GM19455 (cell line): ENCODE results near the gene NEK1.
"Not testable (repeated sequence)": the region's sequence is repeated elsewhere in the genome, so short reads cannot be mapped to it uniquely, and the experiment has no call there.

ENCODE experiments used
- ATAC-seq: cut with Tn5 transposase; IDR thresholded peaks from one replicate; pipeline ENCODE4 v1.9.1; 2021; ENCODE audit not compliant: unreplicated experiment

NEK1 gene

DNA sequence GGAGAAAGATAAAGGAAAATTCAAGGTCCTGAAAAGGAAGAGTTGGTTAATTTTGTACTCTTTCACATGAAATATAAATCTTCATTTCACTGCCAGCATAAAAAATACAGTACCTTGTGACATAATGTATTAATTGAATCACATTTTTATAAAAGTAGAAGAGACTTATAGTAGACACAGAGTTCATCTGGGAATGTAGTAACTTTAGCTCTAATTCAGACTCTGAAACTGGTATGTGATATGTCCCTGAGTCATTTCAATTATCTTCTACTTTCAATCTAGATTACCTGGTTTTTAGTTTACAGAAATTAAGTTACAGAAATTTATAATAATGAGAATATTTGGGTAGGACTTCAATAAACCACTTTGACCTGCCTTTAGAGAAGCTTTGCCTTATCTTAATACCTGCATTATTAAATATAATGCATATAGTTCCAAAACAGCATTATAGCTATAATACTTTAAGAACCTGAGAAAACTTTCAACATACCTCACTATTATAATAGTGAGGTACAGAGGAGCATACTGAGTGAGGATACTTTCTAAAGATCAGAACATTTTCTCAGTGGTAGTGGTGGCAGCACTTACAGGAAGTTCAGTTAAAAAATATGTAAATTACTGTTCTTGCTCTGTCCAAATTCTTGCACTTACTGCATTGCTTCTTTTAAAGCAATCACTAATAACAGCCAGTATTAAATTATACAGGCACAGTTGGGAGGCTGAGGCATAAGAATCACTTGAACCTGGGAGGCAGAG lies 11.2 kb downstream of the NEK1 start:
- ATAC-seq: peak; percentile 62

DNA sequence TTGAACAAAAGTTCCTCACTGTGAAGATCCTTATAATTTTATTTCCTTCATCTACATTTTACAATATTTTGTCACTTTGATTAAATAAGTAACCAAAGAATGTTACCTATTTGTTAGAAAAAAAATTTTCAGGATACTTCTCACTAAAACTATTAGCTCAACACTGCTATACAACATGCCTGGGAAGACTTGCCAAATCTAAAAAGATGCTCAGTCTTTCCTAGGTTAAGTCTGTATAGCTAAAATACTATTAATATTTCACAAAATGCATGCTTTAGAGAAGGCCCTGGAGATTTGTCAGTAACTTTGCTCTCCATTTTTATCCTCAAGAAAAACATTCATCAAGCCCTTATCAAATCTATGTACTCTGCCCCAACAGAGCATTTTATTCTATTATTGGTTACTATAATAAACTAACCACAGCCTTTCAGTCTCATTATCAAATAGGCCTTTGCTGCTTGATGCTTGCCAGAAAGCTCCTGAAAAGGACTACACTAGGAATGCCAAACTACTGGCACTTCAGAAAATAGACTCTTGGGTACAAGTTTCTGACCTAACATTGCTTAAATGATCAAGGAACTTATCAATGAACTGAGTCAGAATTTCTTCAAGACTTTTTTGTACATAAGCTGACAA lies 17.7 kb downstream of the NEK1 start:
- no peak for ATAC-seq

DNA sequence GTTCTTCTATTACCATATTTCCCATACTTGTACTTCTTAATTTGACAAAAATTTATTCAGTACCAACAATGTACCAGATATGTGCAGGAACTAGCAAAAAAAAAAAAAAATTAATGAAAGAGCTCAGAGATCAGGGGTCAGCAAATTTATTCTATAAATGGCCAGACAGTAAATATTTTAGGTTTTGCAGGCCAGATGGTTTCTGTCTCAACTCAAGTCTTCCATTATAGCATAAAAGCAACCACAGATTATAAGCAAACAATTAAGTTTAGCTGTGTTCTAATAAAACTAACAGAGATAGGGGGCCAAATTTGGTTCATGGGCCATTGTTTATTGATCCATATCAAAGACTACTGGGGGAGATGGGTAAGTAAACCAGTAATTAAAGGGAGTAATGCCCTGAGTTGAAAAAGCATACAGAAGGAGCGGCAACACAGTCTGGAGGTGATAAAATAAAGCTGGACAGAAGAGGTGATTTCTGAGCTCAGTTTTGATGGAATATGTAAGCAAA lies 19.3 kb downstream of the NEK1 start:
- no peak for ATAC-seq

DNA sequence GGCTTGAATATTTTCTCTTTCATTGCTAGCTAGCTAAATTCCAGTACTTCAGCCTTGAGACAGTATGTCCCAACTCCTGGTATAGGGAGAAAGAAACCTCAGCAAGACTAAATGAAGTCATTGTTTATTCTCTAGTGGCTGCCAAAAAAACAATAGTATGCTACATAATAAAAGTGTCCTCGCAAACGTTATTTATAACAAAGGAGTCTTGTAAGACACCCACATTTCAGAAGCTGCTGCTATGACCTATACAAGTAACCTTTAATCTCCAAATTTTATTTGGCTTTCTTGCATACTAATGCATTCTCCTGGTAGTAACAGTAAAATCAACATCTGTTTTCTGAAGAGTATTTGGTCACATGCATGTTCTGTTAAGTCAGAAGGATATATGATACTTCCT lies 28.8 kb downstream of the NEK1 start:
- ATAC-seq: no peak

DNA sequence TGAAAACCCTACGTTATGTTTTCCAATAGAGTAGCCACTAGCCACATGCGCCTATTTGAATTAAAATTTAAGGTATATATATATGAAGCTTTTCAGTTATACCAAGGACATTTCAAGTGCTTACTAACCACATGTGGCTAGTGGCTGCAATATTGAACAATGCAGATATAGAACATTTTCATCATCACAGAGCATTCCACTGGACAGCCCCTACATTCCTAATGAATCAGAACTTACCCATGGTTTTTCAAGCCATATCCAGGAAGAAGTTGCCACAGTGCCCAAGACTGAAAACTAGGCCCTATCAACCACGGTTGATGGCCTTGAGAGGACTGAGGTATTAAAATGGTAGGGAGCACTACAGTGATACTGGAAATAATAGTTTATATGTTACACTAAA lies 29.7 kb downstream of the NEK1 start:
- ATAC-seq: peak; percentile 8

DNA sequence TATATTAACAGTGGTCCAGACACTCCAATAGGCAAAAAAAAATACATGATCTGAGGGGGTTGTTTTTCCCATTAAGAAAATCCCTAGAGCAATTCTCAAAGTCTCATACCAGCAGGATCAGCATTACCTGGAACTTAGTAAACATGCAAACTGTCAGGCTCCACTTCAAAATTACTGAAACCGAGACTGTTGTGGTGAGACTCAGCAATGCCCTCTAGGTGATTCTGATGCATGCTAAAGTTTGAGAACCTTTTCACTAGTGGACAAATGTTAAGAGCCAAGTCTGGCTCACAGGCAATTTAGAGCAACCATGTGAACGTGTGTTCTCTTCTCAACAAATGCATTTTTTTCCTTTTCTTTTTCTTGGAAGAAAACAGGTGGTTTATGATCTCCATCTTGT lies 30.2 kb downstream of the NEK1 start:
- ATAC-seq: peak; percentile 92

DNA sequence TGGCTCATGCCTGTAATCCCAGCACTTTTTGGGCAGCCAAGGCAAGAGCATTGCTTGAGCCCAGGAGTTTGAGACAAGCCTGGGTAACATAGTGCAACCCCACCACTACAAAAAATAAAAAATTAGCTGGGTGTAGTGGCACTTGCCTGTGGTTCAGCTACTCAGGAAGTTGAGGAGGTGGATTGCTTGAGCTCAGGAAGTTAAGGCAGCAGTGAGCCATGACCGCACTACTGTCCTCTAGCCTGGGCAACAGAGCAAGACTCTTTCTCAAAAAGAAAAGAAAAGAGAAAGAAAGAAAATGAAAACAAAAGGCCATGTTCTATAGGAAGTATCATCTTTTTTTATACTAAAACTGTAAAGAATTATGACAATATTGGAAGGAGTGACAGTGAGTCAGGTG lies 38.5 kb downstream of the NEK1 start:
- no peak for ATAC-seq

DNA sequence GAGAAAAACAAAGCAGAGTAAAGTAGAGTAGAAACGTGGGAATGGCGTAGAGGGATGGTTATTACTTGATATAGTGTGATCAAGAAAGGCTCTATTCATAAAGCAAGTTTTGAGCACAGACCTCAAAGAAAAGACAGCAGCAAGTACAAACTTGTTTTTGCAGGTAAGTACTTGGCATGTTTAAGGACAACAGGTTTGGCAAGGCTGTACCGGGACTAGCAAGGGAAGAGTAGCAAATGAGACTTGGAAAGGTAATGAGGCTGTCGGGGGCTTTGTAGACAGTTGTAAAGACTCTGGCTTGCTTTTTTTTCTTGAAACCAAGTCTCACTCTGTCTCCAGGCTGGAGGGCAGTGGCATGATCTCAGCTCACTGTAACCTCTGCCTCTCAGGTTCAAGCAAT lies 40.9 kb downstream of the NEK1 start:
- no peak for ATAC-seq

DNA sequence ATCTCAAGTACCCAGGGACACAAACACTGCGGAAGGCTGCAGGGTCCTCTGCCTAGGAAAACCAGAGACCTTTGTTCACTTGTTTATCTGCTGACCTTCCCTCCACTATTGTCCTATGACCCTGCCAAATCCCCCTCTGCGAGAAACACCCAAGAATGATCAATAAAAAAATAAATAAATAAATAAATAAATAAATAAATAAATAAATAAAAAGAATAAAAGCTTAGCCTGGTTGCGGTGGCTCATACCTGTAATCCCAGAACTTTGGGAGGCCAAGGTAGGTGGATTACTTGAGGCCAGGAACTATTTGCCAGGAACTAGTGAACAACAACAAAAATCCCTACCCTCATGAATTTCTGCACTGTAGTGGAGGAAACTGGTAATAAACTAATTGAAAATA lies 41.4 kb downstream of the NEK1 start:
- not testable (repeated sequence) for ATAC-seq

DNA sequence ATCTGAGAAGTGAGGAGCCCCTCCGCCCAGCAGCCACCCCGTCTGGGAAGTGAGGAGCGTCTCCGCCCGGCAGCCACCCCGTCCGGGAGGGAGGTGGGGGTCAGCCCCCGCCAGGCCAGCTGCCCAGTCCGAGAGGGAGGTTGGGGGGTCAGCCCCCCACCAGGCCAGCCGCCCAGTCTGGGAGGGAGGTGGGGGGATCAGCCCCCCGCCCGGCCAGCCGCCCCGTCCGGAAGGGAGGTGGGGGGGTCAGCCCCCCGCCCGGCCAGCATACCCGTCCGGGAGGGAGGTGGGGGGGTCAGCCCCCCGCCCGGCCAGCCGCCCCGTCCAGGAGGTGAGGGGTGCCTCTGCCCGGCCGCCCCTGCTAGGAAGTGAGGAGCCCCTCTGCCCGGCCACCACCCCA lies 42.1 kb downstream of the NEK1 start:
- ATAC-seq: not testable (repeated sequence)

DNA sequence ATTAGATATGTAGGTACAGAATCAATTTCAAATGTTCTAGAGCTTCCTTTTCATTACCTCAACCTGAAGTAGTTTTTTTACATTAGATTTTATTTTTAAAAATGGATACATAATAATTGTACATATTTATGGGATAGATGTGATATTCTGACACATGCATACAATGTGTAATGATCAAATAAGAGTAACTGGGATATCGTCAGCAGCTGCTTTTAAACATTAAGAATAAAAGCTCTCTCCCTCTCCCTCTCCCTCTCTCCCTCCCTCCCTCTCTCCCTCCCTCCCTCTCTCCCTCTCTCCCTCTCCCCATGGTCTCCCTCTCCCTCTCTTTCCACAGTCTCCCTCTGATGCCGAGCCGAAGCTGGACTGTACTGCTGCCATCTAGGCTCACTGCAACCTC lies 43.2 kb downstream of the NEK1 start:
- not testable (repeated sequence) for ATAC-seq

DNA sequence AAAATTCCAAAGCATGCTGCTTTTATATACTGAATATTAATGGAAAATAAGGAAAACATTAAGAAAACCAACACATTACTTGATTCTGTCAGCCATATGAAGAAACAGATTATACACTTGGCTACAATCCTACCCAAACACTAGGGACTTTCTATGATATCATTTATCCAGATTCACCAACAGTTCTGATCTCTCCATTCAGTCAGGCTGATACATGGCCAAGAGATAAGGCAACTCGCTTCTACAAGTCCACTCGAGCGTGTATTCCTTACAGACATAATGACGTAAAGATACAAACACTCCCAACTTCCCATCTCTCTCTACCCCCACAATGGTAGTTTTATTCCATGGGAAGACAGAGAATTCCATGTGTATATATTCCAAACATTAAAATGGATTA lies 44.5 kb downstream of the NEK1 start:
- ATAC-seq: no peak

DNA sequence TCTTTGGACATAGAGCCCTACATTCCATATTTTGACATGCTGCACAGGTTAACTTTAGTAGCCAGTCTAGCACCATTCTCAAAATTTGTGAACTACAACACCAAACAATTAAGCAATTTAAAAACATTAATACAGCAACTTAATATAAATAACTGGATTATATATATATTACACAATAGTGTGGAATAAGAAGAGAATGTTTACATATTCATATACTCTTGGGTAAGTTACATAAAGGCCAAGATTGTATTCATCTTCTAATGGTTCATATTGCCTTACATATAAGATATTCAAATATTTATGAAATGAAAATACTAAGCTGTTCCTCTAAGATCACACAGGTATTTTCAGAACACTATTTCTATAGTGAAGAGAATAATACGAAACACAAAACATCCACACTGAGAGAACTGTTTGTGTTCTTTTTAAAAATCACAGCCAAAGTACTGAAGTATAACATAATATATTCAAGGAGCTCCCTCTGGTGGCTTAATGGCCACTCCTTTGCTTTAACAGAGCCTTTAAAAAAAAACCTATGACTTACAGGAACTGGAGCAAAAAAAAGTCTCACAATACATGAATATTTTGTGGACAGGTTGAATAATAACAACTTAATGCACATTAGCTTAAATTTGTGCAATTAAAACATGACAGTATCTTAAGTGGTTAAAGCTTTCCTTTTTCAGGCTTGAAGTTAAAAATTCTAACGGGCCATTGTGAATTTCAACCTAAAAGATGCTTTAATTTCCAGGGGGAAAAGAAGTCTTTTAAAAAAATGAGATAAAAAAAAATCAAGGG lies 46.2 kb downstream of the NEK1 start:
- peak; percentile 88 for ATAC-seq

DNA sequence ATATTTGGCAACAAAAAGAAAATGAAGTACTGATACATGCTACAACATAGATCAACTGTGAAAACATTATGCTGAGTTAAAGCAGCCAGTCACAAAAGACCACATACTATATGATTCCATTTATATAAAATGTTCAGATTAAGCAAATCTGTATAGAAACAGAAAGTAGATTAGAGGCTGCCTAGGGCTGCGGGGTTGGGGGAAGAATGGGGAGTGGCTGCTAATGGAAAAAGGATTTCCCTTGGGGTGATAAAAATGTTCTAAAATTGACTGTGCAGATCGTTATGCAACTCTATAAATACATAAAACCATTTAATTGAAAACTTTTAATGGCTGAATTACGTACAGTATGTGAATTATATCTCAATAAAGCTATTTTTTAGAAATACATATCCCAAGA lies 46.8 kb downstream of the NEK1 start:
- ATAC-seq: no peak

DNA sequence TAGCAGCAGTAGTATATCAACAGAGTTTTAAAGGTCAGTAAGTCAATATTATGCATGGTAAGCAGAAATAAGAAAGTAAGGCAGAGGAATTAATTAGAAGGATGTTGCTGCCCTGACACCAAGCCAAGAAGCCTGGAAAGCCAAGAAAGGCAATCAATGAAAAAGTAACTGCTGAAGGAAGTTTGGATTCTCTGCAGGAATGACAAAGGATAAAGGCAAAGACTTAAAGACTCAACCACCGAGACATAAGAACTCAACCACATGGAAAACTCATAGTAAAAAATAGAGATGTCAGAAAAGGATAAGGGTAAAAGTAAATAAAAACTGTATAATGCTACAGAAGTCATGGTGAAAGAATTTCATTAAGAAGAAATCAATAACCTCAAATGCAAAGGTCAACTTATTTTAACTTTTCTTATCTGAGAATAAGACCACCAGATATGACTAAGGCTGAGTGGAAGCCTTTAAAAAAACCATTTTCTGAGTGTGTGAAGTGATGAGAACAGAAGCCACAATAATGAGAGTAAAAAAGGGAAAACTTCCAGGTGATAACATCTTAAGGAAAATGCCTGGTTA lies 55.2 kb downstream of the NEK1 start:
- ATAC-seq: no peak

DNA sequence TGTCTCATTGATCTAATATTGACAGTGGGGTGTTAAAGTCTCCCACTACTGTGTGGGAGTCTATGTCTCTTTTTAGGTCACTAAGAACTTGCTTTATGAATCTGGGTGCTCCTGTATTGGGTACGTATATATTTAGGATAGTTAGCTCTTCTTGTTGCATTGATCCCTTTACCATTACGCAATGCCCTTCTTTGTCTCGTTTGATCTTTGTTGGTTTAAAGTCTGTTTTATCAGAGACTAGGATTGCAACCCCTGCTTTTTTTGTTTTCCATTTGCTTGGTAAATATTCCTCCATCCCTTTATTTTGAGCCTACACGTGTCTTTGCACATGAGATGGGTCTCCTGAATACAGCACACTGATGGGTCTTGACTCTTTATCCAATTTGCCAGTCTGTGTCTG lies 65.8 kb downstream of the NEK1 start:
- not testable (repeated sequence) for ATAC-seq

DNA sequence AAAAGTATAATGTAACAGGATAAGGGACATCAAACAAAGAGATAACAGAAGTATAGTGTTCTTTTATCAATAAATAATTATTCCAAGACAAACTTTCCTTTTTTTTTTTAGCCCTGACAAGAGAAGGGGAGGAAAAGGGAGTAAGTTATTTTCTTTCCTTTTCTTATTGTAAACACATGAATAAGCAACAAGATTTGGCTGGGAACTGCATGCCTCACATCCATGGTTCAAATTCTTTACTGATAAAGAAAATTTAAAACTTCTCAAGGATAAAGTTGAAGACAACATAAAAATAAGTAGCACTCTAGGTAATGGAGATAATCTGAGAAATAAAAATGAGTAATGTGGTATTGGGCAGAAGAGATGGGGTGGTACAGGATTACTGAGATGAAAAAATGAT lies 71.6 kb downstream of the NEK1 start:
- no peak for ATAC-seq

DNA sequence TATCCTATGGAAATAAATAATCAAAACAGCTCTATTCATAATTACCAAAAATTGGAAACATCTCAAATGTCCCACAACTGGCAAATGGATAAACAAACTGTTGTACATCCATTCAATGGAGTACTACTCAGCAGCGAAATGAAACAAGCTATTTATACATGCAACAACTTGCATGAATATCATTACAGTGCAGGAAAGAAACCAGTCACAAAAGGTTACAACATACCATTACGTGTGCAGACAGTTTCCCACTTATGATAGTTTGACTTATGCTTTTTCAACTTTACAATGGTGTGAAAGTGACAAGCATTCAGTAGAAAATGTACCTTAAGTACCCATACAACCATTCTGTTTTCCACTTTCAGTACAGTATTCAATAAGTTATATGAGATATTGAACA lies 82.3 kb downstream of the NEK1 start:
- no peak for ATAC-seq

DNA sequence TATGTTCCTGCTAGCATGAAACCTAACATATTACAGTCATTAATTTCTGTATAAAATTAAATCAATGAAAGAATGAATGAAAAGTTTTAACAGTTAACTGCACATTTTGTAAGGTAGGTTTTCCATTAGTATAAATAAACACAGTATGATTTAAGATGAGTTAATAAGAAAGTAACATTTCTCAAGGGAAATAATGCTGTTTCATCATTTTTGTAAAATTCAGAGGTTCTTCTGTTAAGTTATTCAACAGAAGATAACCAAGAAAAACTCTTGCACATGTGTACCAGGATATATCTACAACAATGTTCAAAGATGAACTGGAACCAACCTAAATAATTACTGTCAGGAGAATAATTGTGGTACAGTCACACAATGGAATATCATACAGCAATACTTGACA lies 88.6 kb downstream of the NEK1 start:
- ATAC-seq: no peak

DNA sequence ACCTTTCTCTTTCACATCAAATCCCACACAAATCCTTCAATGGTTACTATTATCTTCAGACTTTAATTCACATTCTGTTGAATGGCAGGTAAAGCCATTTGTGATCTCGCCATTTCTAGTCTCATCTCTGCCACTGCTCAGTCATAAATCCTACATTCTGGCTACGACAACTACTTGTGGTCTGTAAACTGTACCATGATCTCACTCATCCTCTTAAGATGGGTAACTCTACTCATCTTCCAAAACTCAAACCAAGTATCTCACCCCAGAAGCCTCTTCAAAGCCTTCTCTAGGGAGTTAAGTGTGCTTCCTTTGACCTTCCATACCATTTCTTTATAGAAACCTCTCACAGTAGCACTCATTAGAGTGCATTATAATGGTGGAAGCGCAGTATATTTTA lies 101.8 kb downstream of the NEK1 start:
- no peak for ATAC-seq

DNA sequence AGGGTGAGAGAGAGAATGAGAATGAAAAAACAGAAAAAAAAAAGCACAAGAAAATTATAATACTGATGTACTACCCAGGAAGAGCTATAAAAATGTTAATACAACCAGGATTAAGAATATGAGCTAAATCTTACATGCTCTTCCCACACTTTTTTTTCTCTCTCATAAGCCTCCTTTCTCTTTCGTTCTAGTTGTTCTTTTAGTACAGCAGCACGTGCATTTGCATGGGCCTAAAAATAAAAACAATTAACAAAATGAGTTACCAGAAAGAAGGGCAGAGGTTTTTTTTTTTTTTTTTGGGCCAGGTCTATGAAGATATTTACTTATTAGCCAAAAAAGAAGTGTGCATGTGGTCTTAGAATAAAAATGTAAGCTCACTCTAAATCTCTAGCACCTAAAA lies 105.5 kb downstream of the NEK1 start:
- ATAC-seq: no peak
